Measurements from ENCODE around the gene ALKBH3. TPM values are rescaled to one million over a fixed set of nuclear protein-coding genes. Genes with fewer than 3 reads are reported as not detected.

ALKBH3 gene
- total and polyA plus RNA-seq, 12 donors, result 19.7 to 45.3 (median 31.5) TPM

DNA sequence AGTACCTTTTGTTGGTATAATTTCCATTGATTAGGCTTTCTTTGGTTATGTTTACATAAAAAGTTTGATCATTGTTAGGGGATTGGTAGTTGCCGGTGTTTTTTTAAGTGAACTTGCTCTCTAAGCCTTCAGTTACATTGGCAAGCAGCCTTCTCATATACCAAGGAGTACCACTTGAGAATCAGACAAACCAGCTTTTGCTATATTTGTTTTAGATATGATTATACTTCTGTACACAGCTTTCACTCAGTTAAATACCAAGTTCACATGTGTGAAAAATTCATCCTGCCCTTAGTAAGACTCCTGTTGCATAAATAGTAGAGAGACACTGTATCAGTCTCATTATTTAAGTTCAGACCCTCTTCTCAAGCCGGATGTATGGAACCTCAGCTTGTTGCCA, 22.4 kb downstream of the ALKBH3 start:
- Histone ChIP-seq H3K9me3 (replicated peaks in 1 of 3) (no peaks in the 10 kb centered on the region), H3K4me1 (replicated peaks in 1 of 2) (peaks cover 0 to 21% of the 10 kb centered on the region in 2 donors), H3K36me3 (replicated peaks in 1 of 2) (peaks cover 0 to 44% of the 10 kb centered on the region in 2 donors), H3K27me3 (no peaks in the 10 kb centered on the region), H3K27ac (no peak overlapping the region), H3K4me3 (no peak overlapping the region)
- intact Hi-C loops (cut with DNase I), result no loop called here
- no peak for TF ChIP-seq POLR2A (IDR thresholded peaks at IDR 0.05)
- TF ChIP-seq, protein P1, sequence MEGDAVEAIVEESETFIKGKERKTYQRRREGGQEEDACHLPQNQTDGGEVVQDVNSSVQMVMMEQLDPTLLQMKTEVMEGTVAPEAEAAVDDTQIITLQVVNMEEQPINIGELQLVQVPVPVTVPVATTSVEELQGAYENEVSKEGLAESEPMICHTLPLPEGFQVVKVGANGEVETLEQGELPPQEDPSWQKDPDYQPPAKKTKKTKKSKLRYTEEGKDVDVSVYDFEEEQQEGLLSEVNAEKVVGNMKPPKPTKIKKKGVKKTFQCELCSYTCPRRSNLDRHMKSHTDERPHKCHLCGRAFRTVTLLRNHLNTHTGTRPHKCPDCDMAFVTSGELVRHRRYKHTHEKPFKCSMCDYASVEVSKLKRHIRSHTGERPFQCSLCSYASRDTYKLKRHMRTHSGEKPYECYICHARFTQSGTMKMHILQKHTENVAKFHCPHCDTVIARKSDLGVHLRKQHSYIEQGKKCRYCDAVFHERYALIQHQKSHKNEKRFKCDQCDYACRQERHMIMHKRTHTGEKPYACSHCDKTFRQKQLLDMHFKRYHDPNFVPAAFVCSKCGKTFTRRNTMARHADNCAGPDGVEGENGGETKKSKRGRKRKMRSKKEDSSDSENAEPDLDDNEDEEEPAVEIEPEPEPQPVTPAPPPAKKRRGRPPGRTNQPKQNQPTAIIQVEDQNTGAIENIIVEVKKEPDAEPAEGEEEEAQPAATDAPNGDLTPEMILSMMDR (IDR thresholded peaks at IDR 0.05), result no peak
- no peak for DNase-seq
- WGBS, 4 donors, result 92 to 96% (median 95%) methylated on average over 2 of the region's 2 CpGs

DNA sequence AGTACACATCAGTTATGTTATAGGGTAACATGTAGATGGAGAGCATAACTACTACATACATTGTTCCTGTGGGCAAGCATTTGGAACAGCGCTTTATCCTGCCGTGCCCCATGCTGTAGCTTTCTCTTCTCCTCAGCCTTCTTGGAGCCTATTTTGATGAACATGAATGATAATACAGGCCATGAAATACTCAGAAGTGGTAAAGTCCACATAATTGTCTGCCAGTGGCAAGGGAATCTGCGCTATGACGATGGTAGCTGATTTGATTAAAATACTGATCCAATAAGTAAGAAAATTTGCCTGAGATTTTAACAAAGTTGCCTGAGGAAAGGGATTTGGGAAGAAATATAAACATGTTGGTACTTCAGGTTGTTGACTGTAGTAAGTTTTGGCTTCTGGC, 23.3 kb downstream of the ALKBH3 start:
- no peak for DNase-seq
- intact Hi-C loops (cut with DNase I), result no loop called here
- Histone ChIP-seq H3K27me3 (no peaks in the 10 kb centered on the region), H3K27ac (peak overlapping the region in 1 of 5 donors; percentile 79), H3K9me3 (replicated peaks in 1 of 3) (no peaks in the 10 kb centered on the region), H3K4me3 (no peak overlapping the region), H3K36me3 (replicated peaks in 1 of 2) (peaks cover 0 to 36% of the 10 kb centered on the region in 2 donors), H3K4me1 (replicated peaks in 1 of 2) (peaks cover 0 to 21% of the 10 kb centered on the region in 2 donors)
- no peak for TF ChIP-seq POLR2A (IDR thresholded peaks at IDR 0.05)
- TF ChIP-seq, protein P1 (IDR thresholded peaks at IDR 0.05), result no peak
- 84 to 98% (median 96%) methylated on average over 4 of the region's 4 CpGs for WGBS, 4 donors

DNA sequence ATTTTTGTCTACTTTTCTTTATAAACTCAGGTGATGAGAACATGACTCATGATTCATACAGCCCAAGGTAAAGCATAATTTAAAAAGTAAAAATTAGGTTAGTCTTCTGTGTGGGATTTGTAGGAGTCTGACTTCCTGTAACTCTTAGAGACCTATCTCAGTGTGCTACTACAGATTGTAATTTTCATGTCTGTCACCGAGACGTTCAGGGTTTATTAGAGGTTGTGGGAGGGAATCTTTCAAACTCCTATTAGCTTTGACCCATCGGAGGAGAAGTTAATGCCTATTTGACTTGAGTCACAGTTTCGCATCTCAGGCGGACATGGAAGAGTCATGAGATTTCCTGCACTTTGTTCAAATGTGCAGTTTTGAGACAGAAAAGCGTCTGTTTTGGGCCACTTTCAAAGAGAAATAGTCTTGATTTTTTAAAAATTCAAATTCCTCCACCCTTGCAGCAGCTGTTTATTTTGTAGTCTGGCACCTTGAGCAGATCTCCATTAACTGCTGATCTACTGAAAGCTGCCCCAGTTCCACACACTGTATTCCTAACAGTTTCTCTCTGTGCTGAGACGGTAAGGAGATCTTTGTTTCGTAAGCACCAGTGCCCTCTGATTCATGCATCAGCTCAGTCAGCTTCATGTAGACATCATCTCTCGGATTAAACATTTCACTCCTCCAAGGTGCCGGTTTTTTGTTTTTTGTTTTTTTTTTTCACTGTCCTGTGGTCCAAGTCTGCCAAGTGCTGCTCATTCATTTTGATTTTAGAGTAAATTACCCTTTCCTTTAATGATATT, 24.3 kb downstream of the ALKBH3 start:
- TF ChIP-seq, protein P1 (IDR thresholded peaks at IDR 0.05), result no peak
- TF ChIP-seq POLR2A (IDR thresholded peaks at IDR 0.05), result no peak
- peak overlapping the region in 3 of 5 donors; percentile 3 to 79 (median 60) for H3K27ac ChIP-seq
- DNase-seq, result no peak
- intact Hi-C loops (cut with DNase I), result no loop called here
- WGBS, 4 donors, result 56 to 68% (median 62%) methylated on average over 10 of the region's 10 CpGs
- H3K27me3 ChIP-seq, result no peaks in the 10 kb centered on the region
- H3K4me1 ChIP-seq (replicated peaks in 1 of 2), result peaks cover 0 to 21% of the 10 kb centered on the region in 2 donors
- H3K9me3 ChIP-seq (replicated peaks in 1 of 3), result no peaks in the 10 kb centered on the region
- H3K4me3 ChIP-seq, result no peak overlapping the region
- peaks cover 0 to 32% of the 10 kb centered on the region in 2 donors for H3K36me3 ChIP-seq (replicated peaks in 1 of 2)

DNA sequence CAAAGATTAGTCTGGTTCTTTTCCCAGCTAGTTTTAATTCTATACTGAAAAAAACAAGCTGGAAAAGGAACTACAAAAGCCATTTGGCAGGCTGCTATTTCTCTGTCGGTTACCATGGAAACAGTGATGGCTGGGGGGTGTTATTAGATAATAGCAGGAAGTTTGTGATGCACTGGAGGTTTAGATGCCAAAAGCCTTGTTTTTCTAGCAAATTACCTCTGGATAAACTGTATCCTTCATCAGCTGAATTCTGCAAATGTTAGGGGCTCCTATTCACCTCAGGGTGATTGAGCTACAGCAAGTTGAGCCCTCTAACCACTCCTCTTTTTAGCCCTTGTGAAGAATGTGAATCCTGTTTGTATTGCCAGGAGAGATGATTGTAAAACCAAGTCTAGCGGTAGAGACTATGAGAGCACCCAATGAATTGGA, 25.2 kb downstream of the ALKBH3 start:
- H3K27ac ChIP-seq, result peak overlapping the region in 3 of 5 donors; percentile 8 to 79 (median 60)
- peaks cover 0 to 21% of the 10 kb centered on the region in 2 donors for H3K4me1 ChIP-seq (replicated peaks in 1 of 2)
- H3K27me3 ChIP-seq, result no peaks in the 10 kb centered on the region
- peak in 6 of 7 donors; percentile 34 to 87 (median 51) for DNase-seq
- no peaks in the 10 kb centered on the region for H3K9me3 ChIP-seq (replicated peaks in 1 of 3)
- WGBS, 4 donors, result 66 to 74% (median 69%) methylated on average over 2 of the region's 2 CpGs
- intact Hi-C loops (cut with DNase I), result no loop called here
- TF ChIP-seq POLR2A (IDR thresholded peaks at IDR 0.05), result no peak
- TF ChIP-seq, protein P1 (IDR thresholded peaks at IDR 0.05), result no peak
- peaks cover 0 to 38% of the 10 kb centered on the region in 2 donors for H3K36me3 ChIP-seq (replicated peaks in 1 of 2)
- no peak overlapping the region for H3K4me3 ChIP-seq
